ENCODE data around the gene SMURF2. TPM values are rescaled to one million over a fixed set of nuclear protein-coding genes. Genes with fewer than 3 reads are reported as not detected.

The SMURF2 gene
- total and polyA plus RNA-seq, 2 donors from 2014 or later = 7.2 to 27.9 TPM

GRCh38 chr17:64596439-64596838, 65.7 kb downstream of the SMURF2 start:
- intact Hi-C loops (cut with DNase I) = no loop called here
- H3K27me3 ChIP-seq (ENCODE audit: control insufficient read depth, insufficient read depth, low read length) = no peaks in the 10 kb centered on the region
- FAIRE-seq = no peak
- no peak for TF ChIP-seq CTCF (IDR thresholded peaks at IDR 0.05; ENCODE audit: borderline replicate concordance, extremely low read depth, insufficient read depth)
- DNase-seq = no peak
- H3K27ac ChIP-seq (ENCODE audit: low read depth in 2 of 2, low read length in 2 of 2) = no peak overlapping the region
- H3K4me1 ChIP-seq (ENCODE audit: control insufficient read depth in 2 of 3, insufficient read depth in 2 of 3, low read depth in 1 of 3, low read length in 3 of 3) = no peaks in the 10 kb centered on the region
- H3K4me3 ChIP-seq (ENCODE audit: low read length in 3 of 3) = no peak overlapping the region
- H3K9me3 ChIP-seq (ENCODE audit: control insufficient read depth in 2 of 3, insufficient read depth in 1 of 3, low read length in 3 of 3) = no peaks in the 10 kb centered on the region
- peaks cover 0 to 4% (median 0%) of the 10 kb centered on the region in 3 donors for H3K36me3 ChIP-seq (ENCODE audit: control insufficient read depth in 2 of 3, insufficient read depth in 3 of 3, low read length in 3 of 3)
- H3K9ac ChIP-seq (ENCODE audit: low read length in 3 of 3) = no peak overlapping the region

- no peak for TF ChIP-seq CTCF (IDR thresholded peaks at IDR 0.05; ENCODE audit: borderline replicate concordance, extremely low read depth, insufficient read depth)
- no peak overlapping the region for H3K27ac ChIP-seq (ENCODE audit: low read depth in 2 of 2, low read length in 2 of 2)
- DNase-seq = no peak
- intact Hi-C loops (cut with DNase I) = no loop called here
- no peak overlapping the region for H3K9ac ChIP-seq (ENCODE audit: low read length in 3 of 3)
- no peaks in the 10 kb centered on the region for H3K4me1 ChIP-seq (ENCODE audit: control insufficient read depth in 2 of 3, insufficient read depth in 2 of 3, low read depth in 1 of 3, low read length in 3 of 3)
- peaks cover 0 to 4% (median 0%) of the 10 kb centered on the region in 3 donors for H3K36me3 ChIP-seq (ENCODE audit: control insufficient read depth in 2 of 3, insufficient read depth in 3 of 3, low read length in 3 of 3)
- no peak for FAIRE-seq
- no peaks in the 10 kb centered on the region for H3K9me3 ChIP-seq (ENCODE audit: control insufficient read depth in 2 of 3, insufficient read depth in 1 of 3, low read length in 3 of 3)
- H3K27me3 ChIP-seq (ENCODE audit: control insufficient read depth, insufficient read depth, low read length) = no peaks in the 10 kb centered on the region
- no peak overlapping the region for H3K4me3 ChIP-seq (ENCODE audit: low read length in 3 of 3)
These were observed 70.2 kb downstream of the SMURF2 start for GRCh38 chr17:64591944-64592343.

DNA sequence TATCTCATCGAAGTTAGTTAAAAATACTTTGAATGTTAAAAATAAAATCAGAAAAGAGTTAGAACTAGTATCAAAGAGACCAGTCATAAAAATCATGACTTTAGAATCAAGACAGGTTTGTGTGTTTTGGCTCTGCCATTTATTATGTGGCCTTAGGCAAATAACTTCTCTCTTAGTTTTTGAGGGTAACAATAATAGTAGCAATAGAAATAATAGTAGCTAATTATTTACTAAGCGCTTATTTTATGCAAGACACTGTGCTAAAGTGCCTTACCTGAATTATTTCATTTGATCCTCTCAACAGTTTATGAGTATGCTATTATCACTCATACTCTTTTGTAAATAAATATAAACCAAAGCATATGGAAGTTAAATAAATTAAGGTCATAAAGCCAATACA, 77.0 kb downstream of the SMURF2 start:
- Histone ChIP-seq H3K9me3 (ENCODE audit: control insufficient read depth in 2 of 3, insufficient read depth in 1 of 3, low read length in 3 of 3) (no peaks in the 10 kb centered on the region), H3K27me3 (ENCODE audit: control insufficient read depth, insufficient read depth, low read length) (no peaks in the 10 kb centered on the region), H3K9ac (ENCODE audit: low read length in 3 of 3) (no peak overlapping the region), H3K36me3 (ENCODE audit: control insufficient read depth in 2 of 3, insufficient read depth in 3 of 3, low read length in 3 of 3) (peaks cover 0 to 12% (median 0%) of the 10 kb centered on the region in 3 donors), H3K4me3 (ENCODE audit: low read length in 3 of 3) (no peak overlapping the region), H3K4me1 (ENCODE audit: control insufficient read depth in 2 of 3, insufficient read depth in 2 of 3, low read depth in 1 of 3, low read length in 3 of 3) (no peaks in the 10 kb centered on the region), H3K27ac (ENCODE audit: low read depth in 2 of 2, low read length in 2 of 2) (no peak overlapping the region)
- DNase-seq = no peak
- intact Hi-C loops (cut with DNase I) = no loop called here
- FAIRE-seq = peak; percentile 58
- no peak for TF ChIP-seq CTCF (IDR thresholded peaks at IDR 0.05; ENCODE audit: borderline replicate concordance, extremely low read depth, insufficient read depth)

- DNase-seq (no peak), FAIRE-seq (no peak)
- no peak for TF ChIP-seq CTCF (IDR thresholded peaks at IDR 0.05; ENCODE audit: borderline replicate concordance, extremely low read depth, insufficient read depth)
These were observed 79.1 kb downstream of the SMURF2 start for GRCh38 chr17:64583038-64583437.

More at GRCh38 chr17:64583038-64583437, 79.1 kb downstream of the SMURF2 start:
- Histone ChIP-seq H3K9ac (ENCODE audit: low read length in 3 of 3) (no peak overlapping the region), H3K27me3 (ENCODE audit: control insufficient read depth, insufficient read depth, low read length) (no peaks in the 10 kb centered on the region), H3K27ac (ENCODE audit: low read depth in 2 of 2, low read length in 2 of 2) (no peak overlapping the region), H3K4me1 (ENCODE audit: control insufficient read depth in 2 of 3, insufficient read depth in 2 of 3, low read depth in 1 of 3, low read length in 3 of 3) (no peaks in the 10 kb centered on the region), H3K9me3 (ENCODE audit: control insufficient read depth in 2 of 3, insufficient read depth in 1 of 3, low read length in 3 of 3) (no peaks in the 10 kb centered on the region), H3K36me3 (ENCODE audit: control insufficient read depth in 2 of 3, insufficient read depth in 3 of 3, low read length in 3 of 3) (peaks cover 0 to 17% (median 0%) of the 10 kb centered on the region in 3 donors), H3K4me3 (ENCODE audit: low read length in 3 of 3) (no peak overlapping the region)
- intact Hi-C loops (cut with DNase I) = no loop called here
